Activated T-cell treated with anti-CD3 and anti-CD28 coated beads, Interleukin-2, amount 50 U/mL, for 72 hours (primary cell): ENCODE measurements around the gene BTG3. TPM values are rescaled to one million over a fixed set of nuclear protein-coding genes. Genes with fewer than 3 reads are reported as not detected.

Experiments
- ATAC-seq, 2 donors: fragments of 150-1000 bp; cut with Tn5 transposase; replicated peaks in 1 of 2; 2 replicates each; pipeline ENCODE4 v1.10.0; 2021; ENCODE audit warnings: moderate library complexity in 2 of 2, mild to moderate bottlenecking in 1 of 2
- DNase-seq, 2 donors: peaks; one replicate each; pipeline ENCODE4 v3.0.0; 2021 to 2022; ENCODE audit warnings: mixed read lengths in 1 of 2
- H3K27ac Mint-ChIP-seq: one replicate; pipeline ENCODE4 v1.8.0; 2022; ENCODE audit warnings: mild to moderate bottlenecking, moderate library complexity, mixed read lengths
- H3K27me3 Mint-ChIP-seq: one replicate; pipeline ENCODE4 v1.8.0; 2022; ENCODE audit warnings: low read depth, mixed read lengths
- H3K36me3 Mint-ChIP-seq, 2 donors: one replicate each; pipeline ENCODE4 v1.8.0; 2022; ENCODE audit warnings: mixed read lengths in 2 of 2, mild to moderate bottlenecking in 1 of 2; ENCODE audit not compliant: insufficient read depth in 2 of 2
- H3K4me1 Mint-ChIP-seq: one replicate; pipeline ENCODE4 v1.8.0; 2022; ENCODE audit warnings: low read depth, mixed read lengths
- H3K4me3 Mint-ChIP-seq, 2 donors: one replicate each; pipeline ENCODE4 v1.8.0; 2022; ENCODE audit warnings: mild to moderate bottlenecking in 2 of 2, mixed read lengths in 2 of 2, moderate library complexity in 2 of 2
- H3K9me3 Mint-ChIP-seq, 2 donors: one replicate each; pipeline ENCODE4 v1.8.0; 2022; ENCODE audit warnings: mixed read lengths in 2 of 2
- total RNA-seq, 2 donors: library from RNA; stranded (reverse); gene quantifications; one replicate each; pipeline ENCODE4 v1.2.3, GENCODE V29; 2022

Gene BTG3
- 10 to 100 TPM; 33.8 to 35.0 TPM for total RNA-seq

- peaks cover 34% of the 10 kb centered on the region for H3K4me1 Mint-ChIP-seq
- no peaks in the 10 kb centered on the region for H3K9me3 Mint-ChIP-seq
- ATAC-seq (peak; percentile 85), DNase-seq (peak; percentile 86 to 89)
- peak within 1 kb of the TSS; percentile 91 to 96 for H3K4me3 Mint-ChIP-seq
- H3K36me3 Mint-ChIP-seq: peaks cover 4 to 21% of the 10 kb centered on the region in 2 donors
- H3K27ac Mint-ChIP-seq: peak within 1 kb of the TSS; percentile 96
- H3K27me3 Mint-ChIP-seq: no peaks in the 10 kb centered on the region
Measured at GRCh38 chr21:17612565-17613241, at the start of gene BTG3. Gene BTG3, minus strand, starts transcription at chr21:17612901. Its CDS starts 3,757 bp downstream, at chr21:17609144.

GRCh38 chr21:17660862-17661261, 48.2 kb upstream of the BTG3 start:
- ATAC-seq (no peak), DNase-seq (no peak)
- Mint-ChIP-seq H3K4me1 (peaks cover 5% of the 10 kb centered on the region), H3K9me3 (no peaks in the 10 kb centered on the region), H3K27me3 (peaks cover 25% of the 10 kb centered on the region), H3K4me3 (no peak overlapping the region), H3K27ac (no peak overlapping the region), H3K36me3 (no peaks in the 10 kb centered on the region)

- no peaks in the 10 kb centered on the region for H3K36me3 Mint-ChIP-seq
- no peak overlapping the region for H3K4me3 Mint-ChIP-seq
- DNase-seq (no peak), ATAC-seq (no peak)
- H3K4me1 Mint-ChIP-seq: peaks cover 1% of the 10 kb centered on the region
- H3K27ac Mint-ChIP-seq: no peak overlapping the region
- H3K27me3 Mint-ChIP-seq: peaks cover 28% of the 10 kb centered on the region
- H3K9me3 Mint-ChIP-seq: no peaks in the 10 kb centered on the region
Measured at GRCh38 chr21:17660452-17660851, 47.8 kb upstream of the BTG3 start.

- no peak for ATAC-seq
- H3K27ac Mint-ChIP-seq: no peak overlapping the region
- DNase-seq: no peak
- H3K36me3 Mint-ChIP-seq: no peaks in the 10 kb centered on the region
- no peaks in the 10 kb centered on the region for H3K4me1 Mint-ChIP-seq
- H3K4me3 Mint-ChIP-seq: no peak overlapping the region
- no peaks in the 10 kb centered on the region for H3K9me3 Mint-ChIP-seq
- H3K27me3 Mint-ChIP-seq: peaks cover 33% of the 10 kb centered on the region
Measured at GRCh38 chr21:17658931-17659330, 46.2 kb upstream of the BTG3 start.

- H3K27ac Mint-ChIP-seq: no peak overlapping the region
- H3K4me3 Mint-ChIP-seq: no peak overlapping the region
- no peaks in the 10 kb centered on the region for H3K36me3 Mint-ChIP-seq
- no peak for DNase-seq
- H3K9me3 Mint-ChIP-seq: peaks cover 2 to 4% of the 10 kb centered on the region in 2 donors
- peaks cover 14% of the 10 kb centered on the region for H3K27me3 Mint-ChIP-seq
- ATAC-seq: no peak
- H3K4me1 Mint-ChIP-seq: no peaks in the 10 kb centered on the region
Measured at GRCh38 chr21:17651526-17651925, 38.8 kb upstream of the BTG3 start.

GRCh38 chr21:17650292-17650691, 37.6 kb upstream of the BTG3 start:
- no peak for DNase-seq
- Mint-ChIP-seq H3K27me3 (peaks cover 8% of the 10 kb centered on the region), H3K27ac (no peak overlapping the region), H3K9me3 (peaks cover 2 to 4% of the 10 kb centered on the region in 2 donors), H3K4me1 (no peaks in the 10 kb centered on the region), H3K4me3 (no peak overlapping the region), H3K36me3 (no peaks in the 10 kb centered on the region)
- ATAC-seq: no peak

GRCh38 chr21:17646790-17647189, 34.1 kb upstream of the BTG3 start:
- Mint-ChIP-seq H3K36me3 (no peaks in the 10 kb centered on the region), H3K27ac (no peak overlapping the region), H3K4me3 (no peak overlapping the region), H3K9me3 (peaks cover 2 to 4% of the 10 kb centered on the region in 2 donors), H3K4me1 (no peaks in the 10 kb centered on the region), H3K27me3 (peaks cover 6% of the 10 kb centered on the region)
- DNase-seq: no peak
- ATAC-seq: no peak

- Mint-ChIP-seq H3K27me3 (no peaks in the 10 kb centered on the region), H3K36me3 (peaks cover 0 to 5% of the 10 kb centered on the region in 2 donors), H3K4me1 (no peaks in the 10 kb centered on the region), H3K9me3 (peaks cover 2 to 4% of the 10 kb centered on the region in 2 donors), H3K27ac (no peak overlapping the region), H3K4me3 (no peak overlapping the region)
- ATAC-seq: no peak
- DNase-seq: no peak
Measured at GRCh38 chr21:17644186-17644585, 31.5 kb upstream of the BTG3 start.

- Mint-ChIP-seq H3K9me3 (no peaks in the 10 kb centered on the region), H3K4me3 (no peak overlapping the region), H3K27me3 (no peaks in the 10 kb centered on the region), H3K4me1 (no peaks in the 10 kb centered on the region), H3K27ac (no peak overlapping the region), H3K36me3 (peaks cover 0 to 5% of the 10 kb centered on the region in 2 donors)
- no peak for ATAC-seq
- no peak for DNase-seq
Measured at GRCh38 chr21:17640821-17641220, 28.1 kb upstream of the BTG3 start.

GRCh38 chr21:17636711-17637110, 24.0 kb upstream of the BTG3 start:
- ATAC-seq (no peak), DNase-seq (no peak)
- H3K4me3 Mint-ChIP-seq: no peak overlapping the region
- peaks cover 0 to 5% of the 10 kb centered on the region in 2 donors for H3K36me3 Mint-ChIP-seq
- no peaks in the 10 kb centered on the region for H3K4me1 Mint-ChIP-seq
- no peaks in the 10 kb centered on the region for H3K9me3 Mint-ChIP-seq
- H3K27ac Mint-ChIP-seq: no peak overlapping the region
- H3K27me3 Mint-ChIP-seq: no peaks in the 10 kb centered on the region

- Mint-ChIP-seq H3K27ac (no peak overlapping the region), H3K27me3 (peaks cover under 1% of the 10 kb centered on the region), H3K4me3 (no peak overlapping the region), H3K36me3 (no peaks in the 10 kb centered on the region), H3K4me1 (no peaks in the 10 kb centered on the region), H3K9me3 (no peaks in the 10 kb centered on the region)
- no peak for DNase-seq
- no peak for ATAC-seq
Measured at GRCh38 chr21:17631195-17631594, 18.5 kb upstream of the BTG3 start.

- Mint-ChIP-seq H3K4me1 (no peaks in the 10 kb centered on the region), H3K27ac (no peak overlapping the region), H3K27me3 (peaks cover 15% of the 10 kb centered on the region), H3K36me3 (peaks cover 0 to 2% of the 10 kb centered on the region in 2 donors), H3K4me3 (no peak overlapping the region), H3K9me3 (peaks cover 0 to 1% of the 10 kb centered on the region in 2 donors)
- no peak for DNase-seq
- no peak for ATAC-seq
Measured at GRCh38 chr21:17622018-17622417, 9.3 kb upstream of the BTG3 start.

GRCh38 chr21:17616831-17617230, 4.1 kb upstream of the BTG3 start:
- Mint-ChIP-seq H3K27me3 (no peaks in the 10 kb centered on the region), H3K36me3 (peaks cover 0 to 2% of the 10 kb centered on the region in 2 donors), H3K27ac (no peak overlapping the region), H3K4me1 (peaks cover 4% of the 10 kb centered on the region), H3K4me3 (no peak overlapping the region), H3K9me3 (peaks cover 0 to 1% of the 10 kb centered on the region in 2 donors)
- ATAC-seq (no peak), DNase-seq (no peak)

- H3K4me1 Mint-ChIP-seq: peaks cover 29% of the 10 kb centered on the region
- H3K36me3 Mint-ChIP-seq: peaks cover 4 to 18% of the 10 kb centered on the region in 2 donors
- no peak for DNase-seq
Measured at GRCh38 chr21:17613242-17613676, 558 bp upstream of the BTG3 start.

More at GRCh38 chr21:17613242-17613676, 558 bp upstream of the BTG3 start:
- Mint-ChIP-seq H3K4me3 (peak overlapping the region; percentile 73 to 77), H3K9me3 (peaks cover 0 to 1% of the 10 kb centered on the region in 2 donors), H3K27ac (peak overlapping the region; percentile 68), H3K27me3 (no peaks in the 10 kb centered on the region)
- ATAC-seq: no peak
